Fibroblast of skin of abdomen (primary cell): Measurements from ENCODE around the gene UGT1A1. TPM values are rescaled to one million over a fixed set of nuclear protein-coding genes. Genes with fewer than 3 reads are reported as not detected.
"Not testable (repeated sequence)": the region's sequence is repeated elsewhere in the genome, so short reads cannot be mapped to it uniquely, and the experiment has no call there.

Experiments
- DNase-seq: peaks from one replicate; pipeline ENCODE4 v3.0.0-alpha.2; 2013
- polyA plus RNA-seq, 2 experiments: library from polyadenylated mRNA; unstranded; fragments of 120-200 nt; gene quantifications; one replicate each; pipeline ENCODE4 v1.2.1, GENCODE V29; 2013; ENCODE audit not compliant: insufficient read length in 2 of 2

Gene UGT1A1
- not detected for polyA plus RNA-seq (2013, experiment 1 of 2; ENCODE audit: insufficient read length)
- not detected for polyA plus RNA-seq (2013, experiment 2 of 2; ENCODE audit: insufficient read length)

GRCh38 chr2:233760043-233760442 lies at the start of gene UGT1A1:
UGT1A1 (plus strand) TSS chr2:233760270; CDS start chr2:233760288, 18 bp downstream.
- DNase-seq = no peak

- DNase-seq = peak; percentile 71
Observed at GRCh38 chr2:233711312-233712008, 48.6 kb upstream of the UGT1A1 start.

- DNase-seq = no peak
Observed at GRCh38 chr2:233712611-233713261, 47.3 kb upstream of the UGT1A1 start, which contains the start of gene UGT1A5. UGT1A5 (plus strand) TSS chr2:233712907; CDS start chr2:233712992, 85 bp downstream.

GRCh38 chr2:233713262-233713615 lies 46.8 kb upstream of the UGT1A1 start:
- DNase-seq = no peak

- DNase-seq = no peak
Observed at GRCh38 chr2:233714121-233714520, 45.9 kb upstream of the UGT1A1 start.

GRCh38 chr2:233718552-233718951 lies 41.5 kb upstream of the UGT1A1 start, which contains the start of gene UGT1A4:
UGT1A4 (plus strand) TSS chr2:233718736; CDS start chr2:233718821, 85 bp downstream.
- no peak for DNase-seq

GRCh38 chr2:233728723-233729301 lies 31.3 kb upstream of the UGT1A1 start, which contains the start of gene UGT1A3:
UGT1A3 (plus strand) TSS chr2:233729042; CDS start chr2:233729127, 85 bp downstream.
- no peak for DNase-seq

GRCh38 chr2:233736868-233737653 lies 23.0 kb upstream of the UGT1A1 start:
- DNase-seq = not testable (repeated sequence)

GRCh38 chr2:233740870-233741269 lies 19.2 kb upstream of the UGT1A1 start:
- no peak for DNase-seq

- no peak for DNase-seq
Observed at GRCh38 chr2:233743464-233744259, 16.4 kb upstream of the UGT1A1 start.

GRCh38 chr2:233745073-233745755 lies 14.9 kb upstream of the UGT1A1 start:
- no peak for DNase-seq

GRCh38 chr2:233745838-233746237 lies 14.2 kb upstream of the UGT1A1 start:
- not testable (repeated sequence) for DNase-seq

- no peak for DNase-seq
Observed at GRCh38 chr2:233746475-233747282, 13.4 kb upstream of the UGT1A1 start.

- no peak for DNase-seq
Observed at GRCh38 chr2:233747283-233747544, 12.9 kb upstream of the UGT1A1 start.

GRCh38 chr2:233750689-233751088 lies 9.4 kb upstream of the UGT1A1 start:
- DNase-seq = not testable (repeated sequence)

GRCh38 chr2:233751212-233752009 lies 8.7 kb upstream of the UGT1A1 start:
- DNase-seq = not testable (repeated sequence)

GRCh38 chr2:233754872-233755611 lies 5.0 kb upstream of the UGT1A1 start:
- DNase-seq = no peak

GRCh38 chr2:233756429-233757081 lies 3.5 kb upstream of the UGT1A1 start:
- DNase-seq = no peak
